OCI-LY1 (cell line): ENCODE results near the gene G6PD.

Experiments
- H2AFZ ChIP-seq: fragments of 200-600 bp; sonication (generic), shearing (Covaris generic); 2 replicates; pipeline ENCODE4 v1.6.0; 2014; ENCODE audit warnings: antibody characterized with exemption, mild to moderate bottlenecking, low read length
- H3F3A ChIP-seq: fragments of 200-600 bp; sonication (generic), shearing (Covaris generic); 2 replicates; pipeline ENCODE4 v1.6.0; 2014; ENCODE audit warnings: mild to moderate bottlenecking, antibody characterized with exemption, low read length, moderate library complexity; ENCODE audit not compliant: insufficient read depth
- H3K27ac ChIP-seq: fragments of 200-600 bp; sonication (generic); 2 replicates; pipeline ENCODE4 v1.5.1; 2014; ENCODE audit warnings: low read length, mixed run types, mild to moderate bottlenecking, low read depth; ENCODE audit not compliant: poor library complexity, severe bottlenecking
- H3K27me3 ChIP-seq: fragments of 200-600 bp; sonication (generic); 2 replicates; pipeline ENCODE4 v1.6.0; 2014; ENCODE audit warnings: antibody characterized with exemption, mild to moderate bottlenecking, low read length, moderate library complexity; ENCODE audit not compliant: insufficient read depth
- H3K36me3 ChIP-seq: fragments of 200-600 bp; sonication (generic); 2 replicates; pipeline ENCODE4 v1.6.1; 2014; ENCODE audit warnings: mild to moderate bottlenecking, antibody characterized with exemption, low read length, moderate library complexity, mixed read lengths; ENCODE audit not compliant: insufficient read depth
- H3K4me1 ChIP-seq: fragments of 200-600 bp; sonication (generic); 2 replicates; pipeline ENCODE4 v1.5.1; 2014; ENCODE audit warnings: mild to moderate bottlenecking, low read length, moderate library complexity; ENCODE audit not compliant: insufficient read depth, severe bottlenecking
- H3K4me2 ChIP-seq: fragments of 200-600 bp; sonication (generic), shearing (Covaris generic); 2 replicates; pipeline ENCODE4 v1.6.1; 2014; ENCODE audit warnings: low read length
- H3K4me3 ChIP-seq: fragments of 200-600 bp; sonication (generic); 2 replicates; pipeline ENCODE4 v1.5.1; 2014; ENCODE audit warnings: low read length, low read depth, mild to moderate bottlenecking, mixed read lengths; ENCODE audit not compliant: poor library complexity, severe bottlenecking
- H3K79me2 ChIP-seq: fragments of 200-600 bp; shearing (Covaris generic); 2 replicates; pipeline ENCODE4 v1.6.1; 2016; ENCODE audit warnings: mixed run types, low read length, mixed read lengths; ENCODE audit not compliant: insufficient read depth
- H3K9ac ChIP-seq: fragments of 200-600 bp; sonication (generic), shearing (Covaris generic); 2 replicates; pipeline ENCODE4 v1.6.1; 2014; ENCODE audit warnings: mild to moderate bottlenecking, low read length, mixed read lengths
- H3K9me2 ChIP-seq: fragments of 200-600 bp; sonication (generic), shearing (Covaris generic); 2 replicates; pipeline ENCODE4 v1.6.1; 2014; ENCODE audit warnings: low read depth, mild to moderate bottlenecking, low read length, mixed read lengths
- H3K9me3 ChIP-seq: fragments of 200-600 bp; shearing (Covaris generic); 2 replicates; pipeline ENCODE4 v1.6.1; 2014; ENCODE audit warnings: low read length, mixed read lengths
- H4K20me1 ChIP-seq: fragments of 200-600 bp; sonication (generic), shearing (Covaris generic); 2 replicates; pipeline ENCODE4 v1.6.0; 2016; ENCODE audit warnings: mild to moderate bottlenecking, low read length; ENCODE audit not compliant: insufficient read depth
- EZH2 ChIP-seq: fragments of 200-600 bp; sonication (generic), shearing (Covaris generic); IDR thresholded peaks from 2 replicates; pipeline ENCODE4 v1.8.0; 2017; ENCODE audit warnings: borderline replicate concordance, mixed run types, mild to moderate bottlenecking, antibody characterized with exemption, low read length, moderate library complexity, mixed read lengths
- TF ChIP-seq, protein P1 (sequence below): fragments of 200-600 bp; sonication (generic), shearing (Covaris generic); IDR thresholded peaks from 2 replicates; pipeline ENCODE4 v1.5.1; 2017; ENCODE audit warnings: mild to moderate bottlenecking, antibody characterized with exemption, low read length, moderate library complexity, mixed read lengths

The G6PD gene

DNA sequence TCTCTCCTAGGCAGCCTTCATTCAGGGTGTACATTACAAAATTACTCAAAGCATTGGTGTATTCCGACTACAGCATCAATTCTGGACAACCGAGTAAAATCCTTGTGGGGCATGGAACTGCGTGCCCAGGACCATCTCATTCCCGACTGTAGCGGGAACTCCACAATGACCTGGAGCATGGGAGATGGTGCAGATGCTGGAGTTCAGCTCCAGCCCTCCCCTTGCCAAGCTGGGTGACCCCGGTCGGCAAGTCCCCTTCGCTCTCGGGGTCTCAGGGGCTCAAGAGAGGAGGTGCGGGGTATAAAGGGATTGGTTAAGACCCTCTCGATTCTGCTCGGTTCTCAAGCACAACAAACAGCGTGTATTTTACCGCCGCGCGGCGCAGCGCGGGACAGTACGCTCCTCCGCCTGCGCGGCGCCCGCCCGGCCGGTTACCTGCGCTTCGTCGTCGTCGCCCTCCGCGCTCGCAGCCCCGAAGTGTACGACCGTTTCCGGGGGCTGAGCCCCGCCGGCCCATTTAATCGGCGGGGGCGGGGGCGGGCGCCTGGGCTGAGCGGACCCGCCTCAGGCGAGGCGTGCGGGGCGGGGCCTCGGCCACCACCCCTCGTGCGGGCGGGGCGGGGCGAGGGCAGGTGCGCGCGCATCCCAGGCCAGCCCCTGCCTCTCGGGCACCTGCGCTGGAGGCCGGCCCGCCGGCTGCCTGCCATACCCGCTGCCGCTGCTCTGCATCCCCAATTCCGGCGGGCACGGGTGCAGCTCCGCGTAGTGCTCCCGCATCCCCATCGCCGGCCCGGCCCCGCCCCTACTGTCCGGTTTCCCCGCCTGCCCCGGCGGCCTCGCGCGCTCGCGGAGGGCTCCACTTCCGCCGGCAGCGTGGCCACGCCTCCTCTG is at the start of gene G6PD:
Gene G6PD (minus strand): TSS at position 493 of the 891 bp plus-strand sequence. CDS start 691 bp downstream, outside the sequence.
- no peaks in the 10 kb centered on the region for H3K9me3 ChIP-seq
- H3K36me3 ChIP-seq, result peaks cover 10% of the 10 kb centered on the region; the same call in 1 of the 2 replicates
- H3F3A ChIP-seq, result no peaks in the 10 kb centered on the region
- H3K9me2 ChIP-seq, result no peaks in the 10 kb centered on the region
- TF ChIP-seq, protein P1, sequence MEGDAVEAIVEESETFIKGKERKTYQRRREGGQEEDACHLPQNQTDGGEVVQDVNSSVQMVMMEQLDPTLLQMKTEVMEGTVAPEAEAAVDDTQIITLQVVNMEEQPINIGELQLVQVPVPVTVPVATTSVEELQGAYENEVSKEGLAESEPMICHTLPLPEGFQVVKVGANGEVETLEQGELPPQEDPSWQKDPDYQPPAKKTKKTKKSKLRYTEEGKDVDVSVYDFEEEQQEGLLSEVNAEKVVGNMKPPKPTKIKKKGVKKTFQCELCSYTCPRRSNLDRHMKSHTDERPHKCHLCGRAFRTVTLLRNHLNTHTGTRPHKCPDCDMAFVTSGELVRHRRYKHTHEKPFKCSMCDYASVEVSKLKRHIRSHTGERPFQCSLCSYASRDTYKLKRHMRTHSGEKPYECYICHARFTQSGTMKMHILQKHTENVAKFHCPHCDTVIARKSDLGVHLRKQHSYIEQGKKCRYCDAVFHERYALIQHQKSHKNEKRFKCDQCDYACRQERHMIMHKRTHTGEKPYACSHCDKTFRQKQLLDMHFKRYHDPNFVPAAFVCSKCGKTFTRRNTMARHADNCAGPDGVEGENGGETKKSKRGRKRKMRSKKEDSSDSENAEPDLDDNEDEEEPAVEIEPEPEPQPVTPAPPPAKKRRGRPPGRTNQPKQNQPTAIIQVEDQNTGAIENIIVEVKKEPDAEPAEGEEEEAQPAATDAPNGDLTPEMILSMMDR, result no peak
- no peak for TF ChIP-seq EZH2
- peak within 1 kb of the TSS; percentile 95 for H3K9ac ChIP-seq
- H2AFZ ChIP-seq, result no peak within 1 kb of the TSS
- peaks cover 17% of the 10 kb centered on the region for H3K79me2 ChIP-seq
- H3K27ac ChIP-seq, result peak within 1 kb of the TSS; percentile 87
- peak within 1 kb of the TSS; percentile 98 for H3K4me3 ChIP-seq
- peaks cover 28% of the 10 kb centered on the region for H3K4me1 ChIP-seq
- no peaks in the 10 kb centered on the region for H3K27me3 ChIP-seq
- no peaks in the 10 kb centered on the region for H4K20me1 ChIP-seq
- H3K4me2 ChIP-seq, result peak within 1 kb of the TSS; percentile 97

- Histone ChIP-seq H3K79me2 (no peaks in the 10 kb centered on the region), H3K9me3 (no peaks in the 10 kb centered on the region), H3K9ac (no peak overlapping the region), H3K27me3 (no peaks in the 10 kb centered on the region), H2AFZ (no peak overlapping the region), H3K4me2 (no peak overlapping the region), H3K9me2 (no peaks in the 10 kb centered on the region), H3K4me3 (no peak overlapping the region), H3K36me3 (no peaks in the 10 kb centered on the region), H4K20me1 (no peaks in the 10 kb centered on the region), H3F3A (no peaks in the 10 kb centered on the region), H3K27ac (no peak overlapping the region), H3K4me1 (no peaks in the 10 kb centered on the region)
- TF ChIP-seq, protein P1, result no peak
Measured at GRCh38 chrX:154595559-154596249, 49.1 kb upstream of the G6PD start.

DNA sequence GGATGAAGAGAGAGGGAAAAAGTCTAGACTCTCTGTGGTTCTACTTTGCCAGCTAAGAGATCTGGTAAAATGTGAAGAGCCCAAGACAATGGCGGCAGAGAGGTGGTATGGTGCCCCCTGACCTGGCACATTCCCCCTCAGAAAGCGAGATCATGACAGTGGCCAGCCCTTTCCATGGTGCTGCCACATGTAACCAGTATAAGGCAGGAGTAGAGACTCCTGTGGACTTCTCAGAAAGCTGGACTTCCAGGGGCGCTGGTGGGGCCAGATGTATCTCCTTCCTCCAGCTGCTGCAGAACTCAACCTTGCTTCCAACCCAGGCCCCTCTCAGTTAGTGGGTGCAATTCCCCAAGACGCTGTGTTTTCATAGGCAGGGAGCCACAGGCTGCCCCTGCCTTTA is 47.8 kb upstream of the G6PD start:
- no peak overlapping the region for H3K27ac ChIP-seq
- H3K9ac ChIP-seq, result no peak overlapping the region
- H3F3A ChIP-seq, result no peaks in the 10 kb centered on the region
- TF ChIP-seq EZH2, result no peak
- TF ChIP-seq, protein P1, result no peak
- no peak overlapping the region for H2AFZ ChIP-seq
- no peaks in the 10 kb centered on the region for H3K79me2 ChIP-seq
- no peaks in the 10 kb centered on the region for H3K27me3 ChIP-seq
- no peaks in the 10 kb centered on the region for H3K9me3 ChIP-seq
- H3K4me2 ChIP-seq, result no peak overlapping the region
- no peak overlapping the region for H3K4me3 ChIP-seq
- H4K20me1 ChIP-seq, result no peaks in the 10 kb centered on the region
- no peaks in the 10 kb centered on the region for H3K9me2 ChIP-seq
- H3K36me3 ChIP-seq, result no peaks in the 10 kb centered on the region
- no peaks in the 10 kb centered on the region for H3K4me1 ChIP-seq
